MM.1S (cell line): ENCODE results near the gene SPEM1.

Source experiments
- EZH2 ChIP-seq: fragments of 300-600 bp; sonication (generic); optimal IDR thresholded peaks from 2 replicates; pipeline ENCODE3; 2017; ENCODE audit warnings: low read depth, mild to moderate bottlenecking, antibody characterized with exemption, low read length, mixed read lengths
- EZH2phosphoT487 ChIP-seq: fragments of 300-600 bp; sonication (generic); IDR thresholded peaks from 2 replicates; pipeline ENCODE4 v1.6.1; 2018; ENCODE audit warnings: antibody characterized with exemption, low read length

DNA sequence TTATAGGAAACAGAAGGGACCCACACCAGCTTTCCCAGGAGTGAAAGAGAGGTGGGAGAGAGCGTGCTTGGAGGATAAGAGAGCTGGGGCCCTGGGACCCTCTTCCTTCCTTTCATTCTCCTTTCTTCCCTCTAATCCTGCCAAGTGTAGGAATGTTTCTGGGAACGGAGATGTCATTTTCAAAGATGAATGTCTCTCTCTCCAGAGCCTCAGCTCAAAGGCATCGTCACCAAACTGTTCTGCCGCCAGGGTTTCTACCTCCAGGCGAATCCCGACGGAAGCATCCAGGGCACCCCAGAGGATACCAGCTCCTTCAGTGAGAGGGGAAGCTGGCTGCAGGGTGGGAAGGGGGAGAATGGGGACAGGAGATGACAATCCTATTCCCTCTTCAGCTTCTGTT lies 21.1 kb downstream of the SPEM1 start:
- TF ChIP-seq EZH2phosphoT487 (no peak), EZH2 (no peak)
